ENCODE data around the gene CLIC6. TPM values are rescaled to one million over a fixed set of nuclear protein-coding genes. Genes with fewer than 3 reads are reported as not detected.

CLIC6 gene
- total and polyA plus RNA-seq, 2 of the 4 experiments (the other 2 are of a cell fraction): not detected

DNA sequence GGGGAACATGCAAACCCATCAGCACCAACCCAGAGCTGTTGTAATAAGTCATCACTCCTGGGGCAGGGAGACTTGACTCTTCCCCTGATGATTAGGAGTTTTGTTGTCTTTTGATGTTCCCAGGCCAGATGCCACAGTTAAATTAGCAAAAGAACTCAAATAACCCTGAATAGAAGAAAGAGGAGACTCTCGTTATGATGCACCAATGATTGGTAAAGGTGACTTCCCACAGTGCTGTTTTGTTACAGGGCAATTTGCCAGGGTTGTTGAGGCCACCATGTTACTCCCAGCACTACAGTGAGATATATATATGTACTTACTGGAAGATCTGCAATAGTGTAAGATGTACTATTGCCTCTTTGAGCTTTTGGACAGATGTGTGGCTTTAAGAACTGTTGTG, 29.5 kb upstream of the CLIC6 start:
- H3K14ac ChIP-seq (replicated peaks; ENCODE audit: low read depth, low read length): no peak overlapping the region
- no peak overlapping the region for H2BK20ac ChIP-seq (ENCODE audit: low read depth, low read length)
- H3K9me1 ChIP-seq (ENCODE audit: insufficient read depth, low read length): peaks cover 7% of the 10 kb centered on the region
- H3K9ac ChIP-seq (ENCODE audit: low read depth, low read length): no peak overlapping the region
- no peak overlapping the region for H3K27ac ChIP-seq (ENCODE audit: insufficient read depth, low read length)
- no peak overlapping the region for H2AK5ac ChIP-seq (ENCODE audit: low read depth, low read length)
- dilution Hi-C loops (cut with HindIII; ENCODE audit: low sequenced_read_pairs, unreplicated experiment) (no loop called here), in situ Hi-C loops (cut with MboI; ENCODE audit: low sequenced_read_pairs) (no loop called here), intact Hi-C loops (cut with micrococcal nuclease) (no loop called here)
- H3K79me1 ChIP-seq (ENCODE audit: low read depth in 1 of 2, low read length in 2 of 2): no peaks in the 10 kb centered on the region
- no peak overlapping the region for H2BK5ac ChIP-seq (ENCODE audit: low read depth, low read length, poor library complexity, severe bottlenecking)
- H4K91ac ChIP-seq (ENCODE audit: insufficient read depth, low read depth, low read length): no peak overlapping the region
- no CpG with 5 or more reads among the region's 1 CpG for WGBS, 2 experiments (ENCODE audit: extremely low coverage in 2 of 2, insufficient read length in 1 of 2)
- H3K4me2 ChIP-seq (ENCODE audit: low read depth, low read length): no peak overlapping the region
- DNase-seq (no peak), ATAC-seq (ENCODE audit: low read depth) (no peak)
- no peak overlapping the region for H3K4ac ChIP-seq (ENCODE audit: low read depth, low read length)
- H3K23ac ChIP-seq (ENCODE audit: low read depth, low read length): no peak overlapping the region
- CTCF ChIA-PET: interaction anchor here (1.3 kb wide), 1 partner anchor 9 kb away, joined by 4 read pairs; no protein-coding TSS in a partner anchor
- no peak overlapping the region for H3K56ac ChIP-seq (ENCODE audit: extremely low read depth, insufficient read depth, low read length)
- H4K20me1 ChIP-seq (ENCODE audit: insufficient read depth, low read length): no peaks in the 10 kb centered on the region
- no peak overlapping the region for H4K8ac ChIP-seq (ENCODE audit: low read depth in 2 of 2, low read length in 2 of 2)
- H3K36me3 ChIP-seq (ENCODE audit: control insufficient read depth, insufficient read depth, low read length): no peaks in the 10 kb centered on the region
- no peak overlapping the region for H2BK120ac ChIP-seq (ENCODE audit: low read depth, low read length)
- no peak overlapping the region for H3K18ac ChIP-seq (ENCODE audit: low read depth, low read length)
- H2BK15ac ChIP-seq (ENCODE audit: low read depth, low read length): no peak overlapping the region
- no peaks in the 10 kb centered on the region for H3K9me3 ChIP-seq (ENCODE audit: control insufficient read depth, insufficient read depth, low read length)
- peaks cover 23% of the 10 kb centered on the region for H3K27me3 ChIP-seq (ENCODE audit: control insufficient read depth, insufficient read depth, low read length)
- H2AK9ac ChIP-seq (replicated peaks; ENCODE audit: low read depth, low read length, poor library complexity): no peak overlapping the region
- POLR2A ChIA-PET (ENCODE audit: unreplicated experiment): no interaction called here
- no peak for TF ChIP-seq BHLHE40 (IDR thresholded peaks at IDR 0.05; ENCODE audit: low read depth, low read length)
- TF ChIP-seq, protein P1, sequence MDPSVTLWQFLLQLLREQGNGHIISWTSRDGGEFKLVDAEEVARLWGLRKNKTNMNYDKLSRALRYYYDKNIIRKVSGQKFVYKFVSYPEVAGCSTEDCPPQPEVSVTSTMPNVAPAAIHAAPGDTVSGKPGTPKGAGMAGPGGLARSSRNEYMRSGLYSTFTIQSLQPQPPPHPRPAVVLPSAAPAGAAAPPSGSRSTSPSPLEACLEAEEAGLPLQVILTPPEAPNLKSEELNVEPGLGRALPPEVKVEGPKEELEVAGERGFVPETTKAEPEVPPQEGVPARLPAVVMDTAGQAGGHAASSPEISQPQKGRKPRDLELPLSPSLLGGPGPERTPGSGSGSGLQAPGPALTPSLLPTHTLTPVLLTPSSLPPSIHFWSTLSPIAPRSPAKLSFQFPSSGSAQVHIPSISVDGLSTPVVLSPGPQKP (IDR thresholded peaks at IDR 0.05; ENCODE audit: borderline replicate concordance, low read depth, low read length): no peak
- no peak for TF ChIP-seq NFE2L2 (IDR thresholded peaks at IDR 0.05; ENCODE audit: low read depth, low read length)
- no peak for TF ChIP-seq RCOR1 (IDR thresholded peaks at IDR 0.05; ENCODE audit: insufficient replicate concordance, low read length)
- TF ChIP-seq CEBPB (IDR thresholded peaks at IDR 0.05; ENCODE audit: low read depth, low read length): no peak
- no peak for TF ChIP-seq CHD1 (IDR thresholded peaks at IDR 0.05; ENCODE audit: low read depth, low read length)
- TF ChIP-seq, protein P2, sequence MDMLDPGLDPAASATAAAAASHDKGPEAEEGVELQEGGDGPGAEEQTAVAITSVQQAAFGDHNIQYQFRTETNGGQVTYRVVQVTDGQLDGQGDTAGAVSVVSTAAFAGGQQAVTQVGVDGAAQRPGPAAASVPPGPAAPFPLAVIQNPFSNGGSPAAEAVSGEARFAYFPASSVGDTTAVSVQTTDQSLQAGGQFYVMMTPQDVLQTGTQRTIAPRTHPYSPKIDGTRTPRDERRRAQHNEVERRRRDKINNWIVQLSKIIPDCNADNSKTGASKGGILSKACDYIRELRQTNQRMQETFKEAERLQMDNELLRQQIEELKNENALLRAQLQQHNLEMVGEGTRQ (IDR thresholded peaks at IDR 0.05; ENCODE audit: low read depth, low read length): no peak
- TF ChIP-seq, protein P3, sequence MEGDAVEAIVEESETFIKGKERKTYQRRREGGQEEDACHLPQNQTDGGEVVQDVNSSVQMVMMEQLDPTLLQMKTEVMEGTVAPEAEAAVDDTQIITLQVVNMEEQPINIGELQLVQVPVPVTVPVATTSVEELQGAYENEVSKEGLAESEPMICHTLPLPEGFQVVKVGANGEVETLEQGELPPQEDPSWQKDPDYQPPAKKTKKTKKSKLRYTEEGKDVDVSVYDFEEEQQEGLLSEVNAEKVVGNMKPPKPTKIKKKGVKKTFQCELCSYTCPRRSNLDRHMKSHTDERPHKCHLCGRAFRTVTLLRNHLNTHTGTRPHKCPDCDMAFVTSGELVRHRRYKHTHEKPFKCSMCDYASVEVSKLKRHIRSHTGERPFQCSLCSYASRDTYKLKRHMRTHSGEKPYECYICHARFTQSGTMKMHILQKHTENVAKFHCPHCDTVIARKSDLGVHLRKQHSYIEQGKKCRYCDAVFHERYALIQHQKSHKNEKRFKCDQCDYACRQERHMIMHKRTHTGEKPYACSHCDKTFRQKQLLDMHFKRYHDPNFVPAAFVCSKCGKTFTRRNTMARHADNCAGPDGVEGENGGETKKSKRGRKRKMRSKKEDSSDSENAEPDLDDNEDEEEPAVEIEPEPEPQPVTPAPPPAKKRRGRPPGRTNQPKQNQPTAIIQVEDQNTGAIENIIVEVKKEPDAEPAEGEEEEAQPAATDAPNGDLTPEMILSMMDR (conservative IDR thresholded peaks at IDR 0.05; ENCODE audit: low read depth, low read length): no peak
- no peak for TF ChIP-seq MAZ (IDR thresholded peaks at IDR 0.05; ENCODE audit: borderline replicate concordance, low read depth, low read length)
- no peak for TF ChIP-seq SMC3 (IDR thresholded peaks at IDR 0.05; ENCODE audit: low read depth, low read length)
- no peak for TF ChIP-seq RAD21 (IDR thresholded peaks at IDR 0.05; ENCODE audit: low read length)
- no peak for TF ChIP-seq POLR2A (IDR thresholded peaks at IDR 0.05; ENCODE audit: low read depth, low read length)
- H3K4me3 ChIP-seq (ENCODE audit: insufficient read depth, low read depth, low read length): no peak overlapping the region
- no TSS peak for BruUV-seq (replicated peaks)
- no peak overlapping the region for H2AFZ ChIP-seq (replicated peaks; ENCODE audit: low read length, poor library complexity)
- no peak overlapping the region for H4K5ac ChIP-seq (ENCODE audit: low read depth, low read length)
- peaks cover 3% of the 10 kb centered on the region; the same call in 1 of the 2 replicates for H3K4me1 ChIP-seq (ENCODE audit: control insufficient read depth, insufficient read depth, low read length)

Measured in IMR-90 (cell line).